ENCODE measurements around the gene RAD51B. TPM values are rescaled to one million over a fixed set of nuclear protein-coding genes. Genes with fewer than 3 reads are reported as not detected.
A peak's percentile ranks its signal among the peaks of the same experiment; 100 is the strongest.

Gene RAD51B
- total and polyA plus RNA-seq, 7 donors: 2.4 to 24.4 (median 7.1) TPM

DNA sequence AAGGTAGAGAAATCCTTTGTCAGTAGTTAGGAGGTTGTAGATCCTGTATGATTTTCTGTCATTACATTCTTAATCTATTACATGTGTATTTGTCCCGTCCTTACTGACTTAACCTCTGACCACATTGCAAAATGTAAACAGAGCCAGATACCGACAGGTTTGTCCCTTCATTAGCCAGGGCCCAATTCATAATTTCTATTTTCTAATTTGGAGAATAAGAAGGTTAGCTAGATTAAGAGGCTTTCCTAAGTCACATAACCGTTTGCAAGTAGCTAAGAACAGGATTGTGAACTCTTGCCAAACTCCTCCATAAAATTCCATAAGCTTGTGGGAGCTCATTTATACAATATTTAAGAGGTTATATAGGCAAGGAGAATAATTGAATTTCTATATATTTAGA is 352.6 kb downstream of the RAD51B start:
- no peak overlapping the region for H3K4me3 ChIP-seq
- H3K36me3 ChIP-seq: no peaks in the 10 kb centered on the region
- H3K9me3 ChIP-seq: no peaks in the 10 kb centered on the region
- H3K4me1 ChIP-seq: peaks cover 0 to 96% (median 70%) of the 10 kb centered on the region in 4 donors
- H3K27me3 ChIP-seq: no peaks in the 10 kb centered on the region
- TF ChIP-seq, protein P1, sequence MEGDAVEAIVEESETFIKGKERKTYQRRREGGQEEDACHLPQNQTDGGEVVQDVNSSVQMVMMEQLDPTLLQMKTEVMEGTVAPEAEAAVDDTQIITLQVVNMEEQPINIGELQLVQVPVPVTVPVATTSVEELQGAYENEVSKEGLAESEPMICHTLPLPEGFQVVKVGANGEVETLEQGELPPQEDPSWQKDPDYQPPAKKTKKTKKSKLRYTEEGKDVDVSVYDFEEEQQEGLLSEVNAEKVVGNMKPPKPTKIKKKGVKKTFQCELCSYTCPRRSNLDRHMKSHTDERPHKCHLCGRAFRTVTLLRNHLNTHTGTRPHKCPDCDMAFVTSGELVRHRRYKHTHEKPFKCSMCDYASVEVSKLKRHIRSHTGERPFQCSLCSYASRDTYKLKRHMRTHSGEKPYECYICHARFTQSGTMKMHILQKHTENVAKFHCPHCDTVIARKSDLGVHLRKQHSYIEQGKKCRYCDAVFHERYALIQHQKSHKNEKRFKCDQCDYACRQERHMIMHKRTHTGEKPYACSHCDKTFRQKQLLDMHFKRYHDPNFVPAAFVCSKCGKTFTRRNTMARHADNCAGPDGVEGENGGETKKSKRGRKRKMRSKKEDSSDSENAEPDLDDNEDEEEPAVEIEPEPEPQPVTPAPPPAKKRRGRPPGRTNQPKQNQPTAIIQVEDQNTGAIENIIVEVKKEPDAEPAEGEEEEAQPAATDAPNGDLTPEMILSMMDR (IDR thresholded peaks at IDR 0.05): no peak
- TF ChIP-seq EP300 (IDR thresholded peaks at IDR 0.05) (no peak), POLR2AphosphoS5 (IDR thresholded peaks at IDR 0.05) (no peak), POLR2A (IDR thresholded peaks at IDR 0.05) (no peak)
- intact Hi-C loops (cut with DNase I): no loop called here
- 12 to 59% methylated on average over 3 of the region's 3 CpGs for WGBS, 2 donors
- DNase-seq: no peak
- peak overlapping the region; percentile 59 to 84 (median 74) for H3K27ac ChIP-seq

DNA sequence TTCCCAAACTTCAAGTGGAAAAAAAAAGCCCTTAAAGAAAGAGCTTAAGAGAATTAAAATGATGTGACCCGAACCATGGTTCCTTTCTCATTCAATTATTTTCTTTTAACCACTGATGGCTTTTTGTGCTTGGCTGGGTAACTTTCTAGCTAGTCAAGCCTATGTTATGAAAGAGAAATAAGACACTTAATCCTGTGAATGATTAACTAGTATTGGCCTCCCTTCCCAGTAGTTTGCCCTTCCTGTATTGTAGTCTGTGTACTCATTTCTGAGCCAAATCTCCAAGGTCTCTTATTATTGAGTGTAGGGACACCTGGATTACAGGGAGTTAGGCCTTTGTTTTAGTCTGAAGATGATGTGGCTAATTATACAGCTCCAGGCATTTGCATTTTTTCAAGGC is 353.0 kb downstream of the RAD51B start:
- Histone ChIP-seq H3K9me3 (no peaks in the 10 kb centered on the region), H3K27me3 (no peaks in the 10 kb centered on the region), H3K27ac (peak overlapping the region; percentile 59 to 84 (median 74)), H3K4me3 (no peak overlapping the region), H3K4me1 (peaks cover 0 to 96% (median 69%) of the 10 kb centered on the region in 4 donors), H3K36me3 (no peaks in the 10 kb centered on the region)
- DNase-seq: no peak
- intact Hi-C loops (cut with DNase I): no loop called here
- WGBS, 2 donors: 15 to 65% methylated on average over 1 of the region's 1 CpG
- TF ChIP-seq POLR2AphosphoS5 (IDR thresholded peaks at IDR 0.05): no peak
- no peak for TF ChIP-seq POLR2A (IDR thresholded peaks at IDR 0.05)
- TF ChIP-seq, protein P1 (IDR thresholded peaks at IDR 0.05): no peak
- TF ChIP-seq EP300 (IDR thresholded peaks at IDR 0.05): no peak

DNA sequence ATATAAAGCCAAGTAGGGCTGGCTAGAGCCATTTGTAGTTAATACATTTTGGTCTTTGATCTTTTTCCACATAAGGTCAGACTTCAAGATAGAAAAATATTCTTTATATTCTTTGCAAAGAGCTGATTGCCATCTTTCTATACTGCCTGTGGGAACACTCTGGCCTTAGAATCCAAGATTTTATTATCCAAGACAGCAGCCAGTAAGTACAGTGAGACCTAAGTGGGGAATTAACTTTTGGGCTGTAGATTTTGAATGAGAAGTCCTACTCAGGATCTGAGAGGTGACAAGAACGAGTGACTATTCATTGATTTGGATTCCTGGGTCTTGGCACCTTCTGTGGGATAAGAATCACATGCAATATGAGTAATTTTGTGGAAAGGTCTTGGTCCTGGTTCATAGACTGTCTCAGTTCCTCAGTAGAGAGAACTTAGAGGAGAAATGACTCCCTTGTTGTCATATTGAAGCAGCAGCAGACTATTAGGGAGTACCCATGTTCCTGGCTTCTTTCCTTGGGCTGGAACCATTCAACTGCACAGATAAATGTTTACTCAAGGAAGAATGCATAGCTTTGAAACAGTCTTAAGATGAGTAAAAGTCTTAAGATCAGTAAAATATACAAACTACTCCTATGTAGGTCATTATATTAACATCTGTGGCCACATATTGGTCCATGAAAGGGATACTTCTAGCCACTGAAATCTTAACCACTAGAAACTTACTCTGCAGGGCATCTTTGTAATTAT is 353.8 kb downstream of the RAD51B start:
- H3K4me1 ChIP-seq: peaks cover 0 to 96% (median 68%) of the 10 kb centered on the region in 4 donors
- H3K36me3 ChIP-seq: no peaks in the 10 kb centered on the region
- no peaks in the 10 kb centered on the region for H3K9me3 ChIP-seq
- TF ChIP-seq EP300 (IDR thresholded peaks at IDR 0.05) (no peak), POLR2AphosphoS5 (IDR thresholded peaks at IDR 0.05) (no peak), POLR2A (IDR thresholded peaks at IDR 0.05) (no peak)
- TF ChIP-seq, protein P1 (IDR thresholded peaks at IDR 0.05): no peak
- no peaks in the 10 kb centered on the region for H3K27me3 ChIP-seq
- 51 to 74% methylated on average over 1 of the region's 1 CpG for WGBS, 2 donors
- intact Hi-C loops (cut with DNase I): no loop called here
- peak overlapping the region; percentile 59 to 84 (median 74) for H3K27ac ChIP-seq
- DNase-seq: no peak
- H3K4me3 ChIP-seq: no peak overlapping the region

DNA sequence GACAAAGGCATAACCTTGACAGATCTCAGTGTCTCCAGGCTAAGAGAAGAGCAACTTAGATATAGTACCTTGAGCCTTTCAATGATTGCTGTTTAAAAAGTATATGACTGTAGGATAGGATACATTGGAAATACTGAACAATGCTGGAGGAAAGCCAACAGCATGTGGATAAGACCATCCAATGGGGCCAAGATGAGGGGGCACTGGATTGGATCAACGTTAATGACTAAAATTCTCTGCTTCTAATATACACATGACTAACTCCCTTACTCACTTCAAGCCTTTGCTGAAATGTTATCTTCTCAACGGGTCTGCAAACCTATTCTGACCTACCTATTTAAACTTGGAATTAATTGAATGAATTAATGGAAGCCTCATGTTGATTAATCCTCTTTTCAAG is 354.9 kb downstream of the RAD51B start:
- no peaks in the 10 kb centered on the region for H3K36me3 ChIP-seq
- no peak for DNase-seq
- intact Hi-C loops (cut with DNase I): no loop called here
- WGBS, 2 donors: 87 to 92% methylated on average over 2 of the region's 2 CpGs
- H3K4me3 ChIP-seq: no peak overlapping the region
- H3K9me3 ChIP-seq: no peaks in the 10 kb centered on the region
- TF ChIP-seq, protein P1 (IDR thresholded peaks at IDR 0.05): no peak
- no peak for TF ChIP-seq EP300 (IDR thresholded peaks at IDR 0.05)
- no peak for TF ChIP-seq POLR2AphosphoS5 (IDR thresholded peaks at IDR 0.05)
- TF ChIP-seq POLR2A (IDR thresholded peaks at IDR 0.05): no peak
- H3K27ac ChIP-seq: peak overlapping the region in 3 of 4 donors; percentile 66 to 84 (median 81)
- H3K27me3 ChIP-seq: no peaks in the 10 kb centered on the region
- peaks cover 0 to 96% (median 61%) of the 10 kb centered on the region in 4 donors for H3K4me1 ChIP-seq
